Heart left ventricle (tissue), 13 donors: ENCODE measurements around the gene PPIF.

ENCODE experiments used
- POLR2A ChIP-seq, 2 donors: fragments of 450-650 bp; IDR thresholded peaks; one replicate each; pipeline ENCODE4 v1.6.1; 2017; ENCODE audit warnings: antibody characterized with exemption in 2 of 2, mild to moderate bottlenecking in 2 of 2, moderate library complexity in 2 of 2
- TF ChIP-seq, protein P1 (sequence below), 12 donors: fragments of 200-600 bp; sonication (generic) in 4 of 12; IDR thresholded peaks; one replicate each; pipeline versions ENCODE4 v1.5.0 to v1.8.0; 2018 to 2022; ENCODE audit warnings: antibody characterized with exemption in 12 of 12, mild to moderate bottlenecking in 5 of 12
- donor health status: ischemic (EF 13 %, LVEDD 7.1; RV severe dilation, severe dysfunction).
- donor health status: DM: no; HTN: yes; CAD: no.
- donor health status: DM: no; HTN: no; CAD: no.
- donor health status: ischemic (EF 25% LVEDD 6.9; RV normal size, moderate dysfunction).
- donor health status: ischemic (EF 25% LVEDD 5.7; RV mildly dilated, moderate dysfunction).
- donor health status: ischemic (EF 35%, LVEDD 5.7; RV mildly dilated, moderate dysfunction).
- donor health status: nonischemic (EF 11% LVEDD 7.7; RV severe dilation, severe dysfunction).
- donor health status: DM: yes; HTN: yes; CAD: no.
- donor health status: PGD.
- donor health status: ischemic (EF 29% LVEDD 5.4; RV normal size, mild dysfunction).
- donor health status: nonischemic (EF 23%, LVEDD 6.1; RV moderate dilation, normal function).

DNA sequence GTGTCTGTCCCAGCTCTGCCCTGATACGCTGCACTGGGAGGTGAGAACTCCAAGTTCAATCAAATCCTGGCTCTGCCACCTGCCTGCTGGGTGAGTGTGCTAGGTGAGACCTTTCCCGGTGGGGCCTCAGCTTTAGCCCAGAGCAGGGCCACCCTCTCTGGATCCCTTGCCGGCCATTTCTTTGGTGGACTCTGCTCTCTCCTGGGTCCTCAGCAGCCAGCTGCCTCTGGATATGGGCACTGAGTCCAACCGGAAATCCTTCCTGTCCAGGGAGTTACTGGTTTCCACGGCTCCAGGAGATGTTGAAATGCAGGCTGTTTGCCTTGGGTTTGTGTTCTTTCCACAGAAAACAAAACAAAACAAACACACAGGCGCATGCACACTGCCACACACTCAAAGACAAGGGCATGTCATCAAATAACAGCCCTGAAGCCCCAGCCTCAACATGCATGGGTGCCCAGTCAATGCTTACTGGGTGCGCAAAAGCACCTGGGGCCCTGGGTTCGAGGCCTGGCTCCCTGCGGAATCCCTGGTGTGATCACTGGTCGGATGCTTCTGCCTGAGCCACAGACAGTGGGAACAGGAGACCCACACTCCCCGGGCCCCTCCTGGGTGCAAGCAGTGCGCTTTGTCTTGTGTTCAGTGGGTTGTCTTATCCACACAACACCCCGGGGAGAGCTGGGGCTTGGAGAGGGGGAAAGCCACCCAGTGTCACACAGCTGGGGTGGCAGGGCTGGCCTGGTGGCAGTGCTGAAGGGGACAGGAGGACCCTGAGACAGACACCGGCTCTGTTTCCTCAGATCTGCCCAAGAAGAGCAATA, 33.1 kb downstream of the PPIF start:
- TF ChIP-seq, protein P1, sequence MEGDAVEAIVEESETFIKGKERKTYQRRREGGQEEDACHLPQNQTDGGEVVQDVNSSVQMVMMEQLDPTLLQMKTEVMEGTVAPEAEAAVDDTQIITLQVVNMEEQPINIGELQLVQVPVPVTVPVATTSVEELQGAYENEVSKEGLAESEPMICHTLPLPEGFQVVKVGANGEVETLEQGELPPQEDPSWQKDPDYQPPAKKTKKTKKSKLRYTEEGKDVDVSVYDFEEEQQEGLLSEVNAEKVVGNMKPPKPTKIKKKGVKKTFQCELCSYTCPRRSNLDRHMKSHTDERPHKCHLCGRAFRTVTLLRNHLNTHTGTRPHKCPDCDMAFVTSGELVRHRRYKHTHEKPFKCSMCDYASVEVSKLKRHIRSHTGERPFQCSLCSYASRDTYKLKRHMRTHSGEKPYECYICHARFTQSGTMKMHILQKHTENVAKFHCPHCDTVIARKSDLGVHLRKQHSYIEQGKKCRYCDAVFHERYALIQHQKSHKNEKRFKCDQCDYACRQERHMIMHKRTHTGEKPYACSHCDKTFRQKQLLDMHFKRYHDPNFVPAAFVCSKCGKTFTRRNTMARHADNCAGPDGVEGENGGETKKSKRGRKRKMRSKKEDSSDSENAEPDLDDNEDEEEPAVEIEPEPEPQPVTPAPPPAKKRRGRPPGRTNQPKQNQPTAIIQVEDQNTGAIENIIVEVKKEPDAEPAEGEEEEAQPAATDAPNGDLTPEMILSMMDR (IDR thresholded peaks at IDR 0.05) = no peak
- TF ChIP-seq POLR2A (IDR thresholded peaks at IDR 0.05) = no peak
